ENCODE measurements around the gene VAMP4.

DNA sequence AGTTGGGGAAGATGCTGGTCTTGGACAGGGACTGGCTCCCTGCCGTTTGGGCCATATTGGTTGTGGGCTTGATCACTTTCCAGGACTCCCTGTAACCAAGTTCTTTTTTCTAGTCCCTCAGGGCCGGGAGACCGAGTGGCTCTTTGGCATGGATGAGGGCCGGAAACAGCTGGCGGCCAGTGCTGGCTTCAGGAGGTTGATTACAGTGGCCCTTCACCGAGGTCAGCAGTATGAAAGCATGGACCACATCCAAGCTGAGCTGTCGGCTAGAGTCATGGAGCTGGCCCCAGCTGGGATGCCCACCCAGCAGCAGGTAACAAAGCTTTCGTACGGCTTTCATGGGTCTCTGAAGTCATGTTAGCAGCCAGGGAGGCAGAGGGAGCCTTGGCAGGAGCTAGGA lies 43.9 kb upstream of the VAMP4 start:
- TF ChIP-seq, protein P1, sequence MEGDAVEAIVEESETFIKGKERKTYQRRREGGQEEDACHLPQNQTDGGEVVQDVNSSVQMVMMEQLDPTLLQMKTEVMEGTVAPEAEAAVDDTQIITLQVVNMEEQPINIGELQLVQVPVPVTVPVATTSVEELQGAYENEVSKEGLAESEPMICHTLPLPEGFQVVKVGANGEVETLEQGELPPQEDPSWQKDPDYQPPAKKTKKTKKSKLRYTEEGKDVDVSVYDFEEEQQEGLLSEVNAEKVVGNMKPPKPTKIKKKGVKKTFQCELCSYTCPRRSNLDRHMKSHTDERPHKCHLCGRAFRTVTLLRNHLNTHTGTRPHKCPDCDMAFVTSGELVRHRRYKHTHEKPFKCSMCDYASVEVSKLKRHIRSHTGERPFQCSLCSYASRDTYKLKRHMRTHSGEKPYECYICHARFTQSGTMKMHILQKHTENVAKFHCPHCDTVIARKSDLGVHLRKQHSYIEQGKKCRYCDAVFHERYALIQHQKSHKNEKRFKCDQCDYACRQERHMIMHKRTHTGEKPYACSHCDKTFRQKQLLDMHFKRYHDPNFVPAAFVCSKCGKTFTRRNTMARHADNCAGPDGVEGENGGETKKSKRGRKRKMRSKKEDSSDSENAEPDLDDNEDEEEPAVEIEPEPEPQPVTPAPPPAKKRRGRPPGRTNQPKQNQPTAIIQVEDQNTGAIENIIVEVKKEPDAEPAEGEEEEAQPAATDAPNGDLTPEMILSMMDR (IDR thresholded peaks at IDR 0.05; ENCODE audit: poor library complexity, severe bottlenecking) = no peak
- no peak for TF ChIP-seq EP300 (conservative IDR thresholded peaks at IDR 0.05; ENCODE audit: poor library complexity, severe bottlenecking)
- TF ChIP-seq EZH2 (IDR thresholded peaks at IDR 0.05; ENCODE audit: borderline replicate concordance, insufficient read depth, low read length, poor library complexity, severe bottlenecking) = no peak
- TF ChIP-seq POLR2AphosphoS5 (IDR thresholded peaks at IDR 0.05) = no peak
